Measurements from ENCODE around the gene AP2B1. TPM values are rescaled to one million over a fixed set of nuclear protein-coding genes. Genes with fewer than 3 reads are reported as not detected.

AP2B1 gene
- total and polyA plus RNA-seq, 9 of the 15 experiments (the other 6 are each of a cell fraction or from before 2014, with no cell fraction given), result 60.1 to 287 (median 105) TPM

- peak; percentile 59 for TF ChIP-seq KDM5B (IDR thresholded peaks at IDR 0.05; ENCODE audit: insufficient replicate concordance, low read depth, low read length)
- TF ChIP-seq ZNF589 (CRISPR knock-in tag; IDR thresholded peaks at IDR 0.05; ENCODE audit: low read depth), result 0 out of 2 replicates have a peak, but pooled peaks have one; percentile 72
- no peak for TF ChIP-seq MXD1 (CRISPR knock-in tag; IDR thresholded peaks at IDR 0.05; ENCODE audit: borderline replicate concordance, poor library complexity, severe bottlenecking)
- no peak for TF ChIP-seq ZNF407 (IDR thresholded peaks at IDR 0.05; ENCODE audit: low read depth)
- TF ChIP-seq HCFC1 (IDR thresholded peaks at IDR 0.05; ENCODE audit: low read depth, low read length), result peak; percentile 97
- TF ChIP-seq ELK1 (CRISPR knock-in tag; IDR thresholded peaks at IDR 0.05), result no peak
- no peak for TF ChIP-seq ZNF354B (CRISPR knock-in tag; IDR thresholded peaks at IDR 0.05)
- no peak for TF ChIP-seq XRCC3 (IDR thresholded peaks at IDR 0.05)
- peak; percentile 48; the same call in 1 of the 2 replicates for TF ChIP-seq ZNF311 (CRISPR knock-in tag; IDR thresholded peaks at IDR 0.05)
- peak; percentile 62 for TF ChIP-seq ARID1B (IDR thresholded peaks at IDR 0.05)
- TF ChIP-seq HNRNPLL (IDR thresholded peaks at IDR 0.05; ENCODE audit: low read depth, low read length, poor library complexity, severe bottlenecking), result peak; percentile 73
- no peak for TF ChIP-seq ZNF764 (CRISPR knock-in tag; IDR thresholded peaks at IDR 0.05; ENCODE audit: low read depth)
- no peak; a peak in 1 of 4 replicates for TF ChIP-seq RCOR1 (IDR thresholded peaks at IDR 0.05; ENCODE audit: borderline replicate concordance in 1 of 2, low read depth in 2 of 2, low read length in 2 of 2)
- TF ChIP-seq ZNF277 (CRISPR knock-in tag; IDR thresholded peaks at IDR 0.05; ENCODE audit: borderline replicate concordance), result no peak
- TF ChIP-seq MCM7 (IDR thresholded peaks at IDR 0.05), result 0 out of 4 replicates have a peak, but pooled peaks of 1 of the 2 experiments have one; percentile 34
Observed at GRCh38 chr17:35587074-35587961, at the start of gene AP2B1 (continued).

All from K562 (cell line).